Measurements from ENCODE around the gene MTG1. TPM values are rescaled to one million over a fixed set of nuclear protein-coding genes. Genes with fewer than 3 reads are reported as not detected.
A peak's percentile ranks its signal among the peaks of the same experiment; 100 is the strongest.
"Not testable (repeated sequence)": the region's sequence is repeated elsewhere in the genome, so short reads cannot be mapped to it uniquely, and the experiment has no call there.

Gene MTG1
- total RNA-seq, 1 experiment from 2014 or later = 34.9 TPM

GRCh38 chr10:133373174-133374090 lies 20.5 kb upstream of the MTG1 start, which contains the start of gene ECHS1:
TSS of gene ECHS1 (minus strand) at chr10:133373354. CDS start at chr10:133373333, 21 bp downstream.
- in situ Hi-C loops (cut with HindIII; ENCODE audit: low pct_unique_long_range_greater_than_20kb, low sequenced_read_pairs) = no loop called here
- peak; percentile 89 for DNase-seq (ENCODE audit: low read depth, low spot score)

GRCh38 chr10:133375357-133376115 lies 18.4 kb upstream of the MTG1 start:
- peak; percentile 60 for DNase-seq (ENCODE audit: low read depth, low spot score)
- in situ Hi-C loops (cut with HindIII; ENCODE audit: low pct_unique_long_range_greater_than_20kb, low sequenced_read_pairs) = no loop called here

DNA sequence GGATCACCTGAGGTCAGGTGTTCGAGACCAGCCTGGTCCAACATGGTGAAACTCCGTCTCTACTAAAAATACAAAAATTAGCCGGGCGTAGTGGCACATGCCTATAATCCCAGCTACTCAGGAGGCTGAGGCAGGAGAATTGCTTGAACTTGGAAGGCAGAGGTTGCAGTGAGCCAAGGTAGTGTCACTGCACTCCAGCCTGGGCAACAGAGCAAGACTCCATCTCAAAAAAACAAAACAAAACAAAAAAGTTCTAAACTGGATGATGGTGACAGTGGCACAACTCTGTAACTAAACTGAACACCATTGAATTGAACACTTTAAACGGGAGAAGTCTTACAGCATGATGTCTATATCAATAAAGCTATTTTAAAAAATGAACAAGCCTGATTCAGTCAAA lies 17.8 kb upstream of the MTG1 start:
- in situ Hi-C loops (cut with HindIII; ENCODE audit: low pct_unique_long_range_greater_than_20kb, low sequenced_read_pairs); DNase-seq (ENCODE audit: low read depth, low spot score): not testable (repeated sequence)

GRCh38 chr10:133377025-133377817 lies 16.7 kb upstream of the MTG1 start:
- in situ Hi-C loops (cut with HindIII; ENCODE audit: low pct_unique_long_range_greater_than_20kb, low sequenced_read_pairs) = no loop called here
- no peak for DNase-seq (ENCODE audit: low read depth, low spot score)

- DNase-seq (ENCODE audit: low read depth, low spot score) = no peak
- in situ Hi-C loops (cut with HindIII; ENCODE audit: low pct_unique_long_range_greater_than_20kb, low sequenced_read_pairs) = no loop called here
Measured at GRCh38 chr10:133377818-133378250, 16.1 kb upstream of the MTG1 start.

DNA sequence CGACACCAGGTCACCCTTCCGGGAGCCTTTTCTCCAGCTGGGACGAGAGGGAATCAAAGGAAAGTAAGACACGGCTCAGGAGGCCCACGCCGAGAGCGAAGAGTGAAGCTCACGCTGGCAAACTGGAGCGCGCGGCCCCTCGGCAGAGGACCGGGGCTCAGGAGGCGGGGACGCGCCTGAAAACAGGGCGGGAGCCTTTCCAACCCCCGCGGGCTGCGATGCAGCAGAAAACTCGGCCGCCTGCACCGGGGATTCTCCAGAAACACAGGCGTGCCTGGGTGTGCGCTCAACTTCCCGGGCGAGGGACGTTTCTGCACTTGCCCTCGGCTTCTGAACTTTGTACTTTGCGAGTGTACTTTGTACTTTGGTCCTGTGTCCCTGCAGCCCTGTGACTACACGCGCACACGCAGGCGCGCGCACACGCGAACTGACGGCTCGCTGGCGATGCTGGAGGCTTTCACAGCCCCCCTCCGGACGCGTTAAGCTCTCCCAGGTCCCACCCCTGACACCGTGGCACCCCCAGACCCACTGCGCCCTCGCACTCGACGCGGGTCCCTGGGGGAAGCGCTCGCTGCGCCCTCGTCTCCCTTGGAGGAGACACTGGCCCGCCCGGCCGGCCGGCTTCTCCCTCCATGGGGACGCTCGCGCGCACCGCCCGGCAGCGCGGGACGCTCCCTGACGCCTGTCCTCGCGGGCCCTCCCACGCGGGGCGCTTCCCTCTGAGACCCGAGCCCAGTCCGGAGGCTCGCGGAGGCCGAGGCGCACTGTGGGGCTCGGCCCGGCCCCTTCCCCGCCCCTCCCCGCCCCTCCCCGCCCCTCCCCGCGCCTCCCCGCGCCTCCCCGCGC lies 15.5 kb upstream of the MTG1 start:
- peak; percentile 20 for DNase-seq (ENCODE audit: low read depth, low spot score)
- in situ Hi-C loops (cut with HindIII; ENCODE audit: low pct_unique_long_range_greater_than_20kb, low sequenced_read_pairs) = no loop called here

DNA sequence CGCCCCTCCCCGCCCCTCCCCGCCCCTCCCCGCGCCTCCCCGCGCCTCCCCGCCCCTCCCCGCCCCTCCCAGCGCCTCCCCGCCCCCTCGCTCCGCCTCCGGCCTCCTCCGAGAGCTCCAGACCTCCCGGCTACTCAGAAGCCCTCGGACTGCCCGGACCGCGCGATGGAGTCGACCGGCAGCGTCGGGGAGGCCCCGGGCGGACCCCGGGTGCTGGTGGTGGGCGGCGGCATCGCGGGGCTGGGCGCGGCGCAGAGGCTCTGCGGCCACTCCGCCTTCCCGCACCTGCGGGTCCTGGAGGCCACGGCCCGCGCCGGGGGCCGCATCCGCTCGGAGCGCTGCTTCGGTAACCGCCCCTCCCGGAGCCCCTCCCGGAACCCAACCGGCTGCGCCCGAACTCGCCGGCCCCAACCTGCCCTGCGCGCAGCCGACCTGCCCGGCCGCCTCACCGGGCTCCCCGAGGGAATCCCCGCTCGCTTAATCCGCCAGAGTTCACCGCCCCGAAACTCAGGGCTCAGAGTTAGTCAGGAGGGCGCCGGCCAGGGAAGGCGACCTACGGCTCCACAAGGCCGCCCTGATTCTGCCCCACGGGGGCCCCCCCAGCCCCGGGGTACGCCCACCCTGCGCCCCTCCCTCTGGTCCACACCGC lies 14.7 kb upstream of the MTG1 start, which contains the start of gene PAOX:
Gene PAOX (plus strand): TSS at position 111 of the 649 bp plus-strand sequence. CDS start 55 bp downstream, at position 166.
- DNase-seq (ENCODE audit: low read depth, low spot score) = peak; percentile 18
- in situ Hi-C loops (cut with HindIII; ENCODE audit: low pct_unique_long_range_greater_than_20kb, low sequenced_read_pairs) = no loop called here

GRCh38 chr10:133379801-133380666 lies 13.9 kb upstream of the MTG1 start:
- no peak for DNase-seq (ENCODE audit: low read depth, low spot score)
- in situ Hi-C loops (cut with HindIII; ENCODE audit: low pct_unique_long_range_greater_than_20kb, low sequenced_read_pairs) = no loop called here

GRCh38 chr10:133381036-133381435 lies 12.9 kb upstream of the MTG1 start:
- DNase-seq (ENCODE audit: low read depth, low spot score) = no peak
- in situ Hi-C loops (cut with HindIII; ENCODE audit: low pct_unique_long_range_greater_than_20kb, low sequenced_read_pairs) = no loop called here

DNA sequence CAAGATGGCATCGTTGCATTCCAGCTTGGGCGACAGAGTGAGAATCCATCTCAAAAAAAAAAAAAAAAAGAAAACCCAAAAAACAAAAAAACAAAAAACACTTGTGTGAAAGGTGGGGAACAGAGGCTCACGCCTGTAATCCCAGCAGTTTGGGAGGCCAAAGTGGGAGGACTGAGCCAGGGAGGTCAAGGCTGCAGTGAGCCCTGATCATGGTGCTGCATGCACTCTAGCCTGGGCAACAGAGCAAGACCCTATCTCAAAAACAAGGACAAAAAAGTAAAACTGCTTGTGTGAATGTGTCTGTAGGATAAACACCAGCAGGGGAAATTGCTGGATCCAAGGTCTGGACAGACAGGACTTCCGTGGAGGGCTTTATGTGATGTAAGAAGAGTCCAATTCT lies 10.4 kb upstream of the MTG1 start:
- in situ Hi-C loops (cut with HindIII; ENCODE audit: low pct_unique_long_range_greater_than_20kb, low sequenced_read_pairs) = no loop called here
- no peak for DNase-seq (ENCODE audit: low read depth, low spot score)

DNA sequence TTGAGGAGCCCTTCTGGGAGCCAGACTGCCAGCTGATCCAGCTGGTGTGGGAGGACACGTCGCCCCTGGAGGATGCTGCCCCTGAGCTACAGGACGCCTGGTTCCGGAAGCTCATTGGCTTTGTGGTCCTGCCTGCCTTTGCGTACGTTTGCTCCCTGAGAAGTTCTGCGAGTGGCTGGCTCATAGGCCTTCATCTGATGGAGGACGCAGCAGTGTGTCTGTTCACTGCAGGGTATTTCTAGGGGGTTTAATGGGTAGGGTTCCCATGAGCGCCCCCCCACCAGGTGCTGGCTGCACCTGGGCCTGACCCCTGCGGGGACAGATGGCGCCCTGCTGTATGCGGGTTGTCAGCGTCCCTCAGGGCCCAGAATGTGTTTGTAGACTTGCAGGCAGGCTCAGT lies 9.9 kb upstream of the MTG1 start:
- DNase-seq (ENCODE audit: low read depth, low spot score) = no peak
- in situ Hi-C loops (cut with HindIII; ENCODE audit: low pct_unique_long_range_greater_than_20kb, low sequenced_read_pairs) = no loop called here

DNA sequence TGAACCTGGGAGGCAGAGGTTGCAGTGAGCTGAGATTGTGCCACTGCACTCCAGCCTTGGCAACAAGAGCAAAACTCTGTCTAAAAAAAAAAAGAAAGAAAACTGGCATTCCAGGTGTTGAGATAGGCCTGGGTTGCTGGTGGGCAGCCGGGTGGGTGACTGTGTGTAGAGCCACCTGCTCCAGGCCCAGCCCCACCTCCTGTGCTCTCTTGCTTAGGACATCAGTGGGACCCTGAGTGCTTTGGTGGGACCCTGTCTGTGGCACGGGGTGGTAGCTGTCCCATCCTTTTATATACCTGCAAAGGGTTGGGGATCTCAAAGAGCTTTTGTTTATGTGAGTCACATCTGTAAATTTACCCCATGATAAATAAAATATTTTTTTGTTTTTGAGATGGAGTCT lies 8.7 kb upstream of the MTG1 start:
- no peak for DNase-seq (ENCODE audit: low read depth, low spot score)
- in situ Hi-C loops (cut with HindIII; ENCODE audit: low pct_unique_long_range_greater_than_20kb, low sequenced_read_pairs) = no loop called here

DNA sequence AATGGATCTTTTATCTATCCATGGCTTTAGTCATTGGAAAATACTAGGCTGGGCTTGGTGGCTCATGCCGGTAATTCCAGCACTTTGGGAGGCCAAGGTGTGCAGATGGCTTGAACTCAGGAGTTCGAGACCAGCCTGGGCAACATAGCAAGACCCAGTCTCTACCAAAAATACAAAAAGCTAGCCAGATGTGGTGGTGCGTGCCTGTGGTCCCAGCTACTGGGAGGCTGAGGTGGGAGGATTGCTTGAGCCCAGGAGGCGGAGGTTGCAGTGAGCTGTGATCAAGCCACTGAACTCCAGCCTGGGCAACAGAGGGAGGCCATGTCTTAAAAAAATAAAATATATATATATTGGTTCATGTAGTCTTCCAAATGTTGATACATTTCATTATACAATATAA lies 7.0 kb upstream of the MTG1 start:
- DNase-seq (ENCODE audit: low read depth, low spot score); in situ Hi-C loops (cut with HindIII; ENCODE audit: low pct_unique_long_range_greater_than_20kb, low sequenced_read_pairs): not testable (repeated sequence)

DNA sequence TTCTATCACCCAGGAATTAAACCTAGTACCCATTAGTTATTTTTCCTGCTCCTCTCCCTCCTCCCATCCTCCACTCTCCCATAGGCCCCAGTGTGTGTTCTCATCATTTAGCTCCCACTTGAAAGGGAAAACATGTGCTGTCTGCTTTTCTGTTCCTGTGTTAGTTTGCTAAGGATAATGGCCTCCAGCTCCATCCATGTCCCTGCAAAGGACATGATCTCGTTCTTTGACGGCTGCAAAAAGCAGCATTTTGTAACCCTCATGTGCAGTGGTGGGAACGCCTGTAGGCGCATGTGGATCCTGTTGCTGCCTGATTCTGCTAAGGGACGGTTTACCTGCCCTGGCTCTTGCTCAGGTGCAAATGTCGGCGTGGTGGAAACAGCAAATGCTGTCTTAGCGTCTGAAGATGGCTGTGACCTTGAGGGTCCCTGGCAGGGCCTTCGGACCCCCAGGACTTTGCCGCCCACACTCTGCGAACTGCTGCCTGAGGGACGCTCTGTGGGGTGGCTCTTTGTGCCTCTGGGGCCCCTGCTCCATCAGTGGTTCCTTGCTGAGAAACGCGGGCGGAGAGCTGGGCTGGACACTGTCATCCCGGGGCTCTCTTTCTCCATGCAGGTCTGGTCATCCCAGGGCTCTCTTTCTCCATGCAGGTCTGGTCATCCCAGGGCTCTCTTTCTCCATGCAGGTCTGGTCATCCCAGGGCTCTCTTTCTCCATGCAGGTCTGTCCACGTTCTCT lies 5.6 kb upstream of the MTG1 start:
- in situ Hi-C loops (cut with HindIII; ENCODE audit: low pct_unique_long_range_greater_than_20kb, low sequenced_read_pairs) = no loop called here
- DNase-seq (ENCODE audit: low read depth, low spot score) = peak; percentile 10

Data from SK-MEL-5 (cell line).